K562 (cell line): ENCODE measurements around the gene LIMD2. TPM values are rescaled to one million over a fixed set of nuclear protein-coding genes. Genes with fewer than 3 reads are reported as not detected.

Experiments
- ATF3 ChIP-seq, 2 experiments: fragments of 450-650 bp in 1 of 2; sonication (generic) in 1 of 2; formaldehyde crosslinking in 1 of 2; IDR thresholded peaks in 1 of 2; conservative IDR thresholded peaks in 1 of 2; 2 replicates each; pipeline versions ENCODE4 v1.6.1 to v1.8.1; 2016 to 2023; ENCODE audit warnings: mild to moderate bottlenecking in 2 of 2, moderate library complexity in 2 of 2, inconsistent platforms in 1 of 2, missing genetic modification reagents in 1 of 2
- BRD9 ChIP-seq: fragments of 450-650 bp; IDR thresholded peaks from 2 replicates; pipeline ENCODE4 v1.6.1; 2018; ENCODE audit warnings: low read depth; ENCODE audit not compliant: partially characterized antibody
- CAMTA2 ChIP-seq: fragments of 250-450 bp; sonication (Bioruptor Pico); conservative IDR thresholded peaks from 2 replicates; pipeline ENCODE4 v1.5.1; 2022
- CCNT2 ChIP-seq: IDR thresholded peaks from 2 replicates; pipeline ENCODE4 v1.6.1; 2011; ENCODE audit warnings: borderline replicate concordance, low read depth, mild to moderate bottlenecking, moderate library complexity, mixed read lengths, low read length; ENCODE audit not compliant: insufficient read length; ENCODE audit errors: extremely low read depth
- CHD2 ChIP-seq: IDR thresholded peaks from 2 replicates; pipeline ENCODE4 v1.6.1; 2011; ENCODE audit warnings: low read depth, low read length
- ETS1 ChIP-seq: conservative IDR thresholded peaks from 2 replicates; pipeline ENCODE4 v1.6.1; 2011; ENCODE audit warnings: low read depth, mild to moderate bottlenecking, low read length; ENCODE audit not compliant: control insufficient read depth
- FOXM1 ChIP-seq, 2 experiments: fragments of 450-650 bp in 1 of 2; sonication (generic) in 1 of 2; formaldehyde crosslinking in 1 of 2; IDR thresholded peaks; 2 replicates each; pipeline versions ENCODE4 v1.6.1 to v1.9.0; 2017 to 2022; ENCODE audit warnings: low read depth in 2 of 2, mild to moderate bottlenecking in 2 of 2, missing genetic modification reagents in 1 of 2, moderate library complexity in 1 of 2
- HCFC1 ChIP-seq: IDR thresholded peaks from 2 replicates; pipeline ENCODE4 v1.6.1; 2012; ENCODE audit warnings: low read depth, low read length, improper control_type of control experiment
- HIVEP1 ChIP-seq: fragments of 250-450 bp; sonication (Bioruptor Pico); IDR thresholded peaks from 2 replicates; pipeline ENCODE4 v1.4.0; 2020; ENCODE audit warnings: mild to moderate bottlenecking
- HNRNPUL1 ChIP-seq: fragments of 200-400 bp; formaldehyde crosslinking; IDR thresholded peaks from 2 replicates; pipeline ENCODE4 v1.6.1; 2017; ENCODE audit warnings: low read length
- NFXL1 ChIP-seq: fragments of 450-650 bp; formaldehyde crosslinking; IDR thresholded peaks from 2 replicates; pipeline ENCODE4 v1.4.0; 2021; ENCODE audit warnings: mild to moderate bottlenecking
- RBM34 ChIP-seq: fragments of 200-400 bp; formaldehyde crosslinking; IDR thresholded peaks from 2 replicates; pipeline ENCODE4 v1.6.1; 2018; ENCODE audit warnings: low read length, borderline replicate concordance; ENCODE audit not compliant: insufficient read depth
- SMARCB1 ChIP-seq: IDR thresholded peaks from 2 replicates; pipeline ENCODE4 v1.6.1; 2011; ENCODE audit warnings: improper control_type of control experiment, low read depth; ENCODE audit not compliant: insufficient read length
- SP1 ChIP-seq: sonication (generic); formaldehyde crosslinking; IDR thresholded peaks from 2 replicates; pipeline ENCODE4 v1.8.1; 2022; ENCODE audit warnings: mild to moderate bottlenecking, missing genetic modification reagents
- THRA ChIP-seq: fragments of 450-650 bp; IDR thresholded peaks from 2 replicates; pipeline ENCODE4 v1.6.1; 2017; ENCODE audit warnings: mild to moderate bottlenecking, moderate library complexity
- YBX1 ChIP-seq: fragments of 450-650 bp; IDR thresholded peaks from 2 replicates; pipeline ENCODE4 v1.7.1; 2016; ENCODE audit warnings: mild to moderate bottlenecking
- YY1 ChIP-seq, 3 experiments: IDR thresholded peaks; 2 replicates each; pipeline ENCODE4 v1.6.1; 2011; ENCODE audit warnings: low read length in 2 of 3, mild to moderate bottlenecking in 2 of 3, moderate library complexity in 2 of 3, borderline replicate concordance in 1 of 3, control low read depth in 1 of 3, low read depth in 1 of 3; ENCODE audit not compliant: insufficient read depth in 3 of 3, insufficient replicate concordance in 2 of 3, control insufficient read depth in 1 of 3, insufficient read length in 1 of 3; ENCODE audit errors: extremely low read depth in 1 of 3
- ZBTB12 ChIP-seq: fragments of 250-450 bp; sonication (Bioruptor Pico); IDR thresholded peaks from 2 replicates; pipeline ENCODE4 v1.4.0; 2020
- ZNF398 ChIP-seq: fragments of 250-450 bp; sonication (Bioruptor Pico); IDR thresholded peaks from 2 replicates; pipeline ENCODE4 v1.8.0; 2021; ENCODE audit warnings: moderate library complexity, mild to moderate bottlenecking, inconsistent platforms
- ZNF507 ChIP-seq: conservative IDR thresholded peaks from 2 replicates; pipeline ENCODE4 v1.6.1; 2017; ENCODE audit warnings: missing genetic modification characterization, missing compliant biosample characterization
- polyA plus RNA-seq, 8 experiments: library from polyadenylated mRNA; depleted of rRNA in 4 of 8; stranded (reverse) in 5 of 8; unstranded in 3 of 8; fragments of >200 nt; fragmentation: Nextera tagmentation in 2 of 8; fragmentation: Illumina TruSeq in 1 of 8; extraction: Ambion mirVana in 2 of 8; extraction: Trizol in 1 of 8; gene quantifications; 2 replicates each; pipeline versions ENCODE4 v1.2.1 to v1.2.3, GENCODE V29; 2011 to 2014; ENCODE audit warnings: inconsistent platforms in 1 of 8, missing spikeins in 1 of 8
- total RNA-seq, 7 experiments: library from RNA; depleted of rRNA in 6 of 7; stranded (reverse); fragments of >200 nt in 6 of 7; fragmentation: Illumina TruSeq in 2 of 7; extraction: Trizol in 2 of 7; gene quantifications; 2 replicates each; pipeline versions ENCODE4 v1.2.1 to v1.2.3, GENCODE V29; 2011 to 2021; ENCODE audit warnings: low replicate concordance in 1 of 7

LIMD2 gene
- total and polyA plus RNA-seq, 9 of the 15 experiments (the other 6 are each of a cell fraction or from before 2014, with no cell fraction given) = 0.07 to 11.2 (median 2.8) TPM

- TF ChIP-seq RBM34 (no peak), NFXL1 (no peak), HIVEP1 (CRISPR knock-in tag) (no peak), HCFC1 (peak; percentile 40; the same call in 1 of the 2 replicates), CCNT2 (peak; percentile 99), ZBTB12 (no peak), HNRNPUL1 (no peak), CHD2 (peak; percentile 49; the same call in 1 of the 2 replicates), ZNF398 (no peak), BRD9 (no peak), SMARCB1 (peak; percentile 67), FOXM1 (IDR thresholded peaks at IDR 0.05; ENCODE audit: low read depth) (no peak), FOXM1 (CRISPR knock-in tag; IDR thresholded peaks at IDR 0.05; ENCODE audit: low read depth) (no peak), THRA (no peak), CAMTA2 (CRISPR knock-in tag) (no peak), ETS1 (peak; percentile 56), ZNF507 (tag) (no peak), YBX1 (no peak), ATF3 (IDR thresholded peaks at IDR 0.05) (no peak), ATF3 (CRISPR knock-in tag; conservative IDR thresholded peaks at IDR 0.05) (no peak), YY1 (IDR thresholded peaks at IDR 0.05; ENCODE audit: borderline replicate concordance in 1 of 3, control insufficient read depth in 1 of 3, extremely low read depth in 1 of 3, insufficient read depth in 3 of 3, insufficient read length in 1 of 3, insufficient replicate concordance in 2 of 3, low read depth in 1 of 3, low read length in 2 of 3) (peak in 2 of 3 experiments; percentile 32 to 68), SP1 (CRISPR knock-in tag) (peak; percentile 92)
Measured at GRCh38 chr17:63741408-63742173, 41.7 kb upstream of the LIMD2 start, which contains the start of gene STRADA (continued).
